Colonic mucosa (tissue), 4 donors: Measurements from ENCODE around the gene SH3PXD2A. TPM values are rescaled to one million over a fixed set of nuclear protein-coding genes. Genes with fewer than 3 reads are reported as not detected.
A peak's percentile ranks its signal among the peaks of the same experiment; 100 is the strongest.

Source experiments
- DNase-seq: peaks from one replicate; pipeline ENCODE4 v3.0.0-alpha.2; 2020
- H3K27ac ChIP-seq: fragments of 200-600 bp; one replicate; pipeline ENCODE4 v1.8.0; 2021
- H3K27me3 ChIP-seq: fragments of 200-600 bp; one replicate; pipeline ENCODE4 v1.8.0; 2021
- H3K36me3 ChIP-seq: fragments of 200-600 bp; one replicate; pipeline ENCODE4 v1.8.0; 2021
- H3K4me1 ChIP-seq: fragments of 200-600 bp; one replicate; pipeline ENCODE4 v1.8.0; 2021; ENCODE audit warnings: mild to moderate bottlenecking
- H3K4me3 ChIP-seq: fragments of 200-600 bp; one replicate; pipeline ENCODE4 v1.8.0; 2021
- H3K9ac ChIP-seq, 2 donors: one replicate each; pipeline ENCODE4 v1.7.0; 2013; ENCODE audit warnings: control low read depth in 2 of 2, low read depth in 2 of 2, low read length in 2 of 2
- H3K9me3 ChIP-seq: fragments of 200-600 bp; one replicate; pipeline ENCODE4 v1.8.0; 2021
- CTCF ChIP-seq: fragments of 200-600 bp; IDR thresholded peaks from one replicate; pipeline ENCODE4 v1.8.0; 2022; ENCODE audit warnings: antibody characterized with exemption, mild to moderate bottlenecking
- intact Hi-C: fragments of 100-400 bp; cut with DNase I; formaldehyde crosslinking; loops from one replicate; pipeline ENCODE4 v1.14.1; 2022
- total RNA-seq, 2 donors: library from RNA; stranded (reverse); fragmentation: NEBNext Ultra II Directional in 1 of 2; extraction: Animal tissue kit (Norgen Biotek cat#: 25700) in 1 of 2; gene quantifications; one replicate each; pipeline ENCODE4 v1.2.1, GENCODE V29; 2021
- donor health status: healthy.
- donor health status: DM: no; HTN: no; CAD: no.
- donor health status: DM: no; HTN: no; CAD: no.

SH3PXD2A gene
- total RNA-seq, 2 donors from 2014 or later, result 37.5 to 40.8 TPM

GRCh38 chr10:103555712-103556111 is 299.7 kb downstream of the SH3PXD2A start:
- TF ChIP-seq CTCF, result no peak
- H3K4me3 ChIP-seq, result peak overlapping the region; percentile 41
- DNase-seq, result no peak
- H3K4me1 ChIP-seq, result no peaks in the 10 kb centered on the region
- H3K9me3 ChIP-seq, result no peaks in the 10 kb centered on the region
- no peaks in the 10 kb centered on the region for H3K27me3 ChIP-seq
- intact Hi-C loops, result no loop called here
- H3K9ac ChIP-seq, result peak overlapping the region; percentile 48 to 72
- no peak overlapping the region for H3K27ac ChIP-seq
- no peaks in the 10 kb centered on the region for H3K36me3 ChIP-seq

- Histone ChIP-seq H3K4me1 (no peaks in the 10 kb centered on the region), H3K27me3 (no peaks in the 10 kb centered on the region), H3K27ac (no peak overlapping the region), H3K9me3 (no peaks in the 10 kb centered on the region), H3K4me3 (peak overlapping the region; percentile 41), H3K36me3 (no peaks in the 10 kb centered on the region), H3K9ac (peak overlapping the region; percentile 48 to 72)
- no peak for DNase-seq
- no peak for TF ChIP-seq CTCF
- intact Hi-C loops, result no loop called here
Observed at GRCh38 chr10:103555325-103555649, 300.1 kb downstream of the SH3PXD2A start.

GRCh38 chr10:103554488-103555324 is 300.7 kb downstream of the SH3PXD2A start:
- H3K4me1 ChIP-seq, result peaks cover under 1% of the 10 kb centered on the region
- H3K27ac ChIP-seq, result no peak overlapping the region

GRCh38 chr10:103553743-103554487 is 301.5 kb downstream of the SH3PXD2A start:
- H3K27me3 ChIP-seq, result no peaks in the 10 kb centered on the region
- H3K27ac ChIP-seq, result no peak overlapping the region
- no peaks in the 10 kb centered on the region for H3K36me3 ChIP-seq
- DNase-seq, result no peak
- intact Hi-C loops, result no loop called here
- no peaks in the 10 kb centered on the region for H3K9me3 ChIP-seq
- TF ChIP-seq CTCF, result no peak
- peaks cover 6% of the 10 kb centered on the region for H3K4me1 ChIP-seq
- no peak overlapping the region for H3K9ac ChIP-seq
- no peak overlapping the region for H3K4me3 ChIP-seq

More at GRCh38 chr10:103554488-103555324, 300.7 kb downstream of the SH3PXD2A start:
- no peaks in the 10 kb centered on the region for H3K27me3 ChIP-seq
- H3K9me3 ChIP-seq, result no peaks in the 10 kb centered on the region
- H3K36me3 ChIP-seq, result no peaks in the 10 kb centered on the region
- peak overlapping the region; percentile 41 for H3K4me3 ChIP-seq
- TF ChIP-seq CTCF, result no peak
- intact Hi-C loops, result no loop called here
- no peak overlapping the region for H3K9ac ChIP-seq
- peak; percentile 73 for DNase-seq

- no peak for DNase-seq
- H3K27ac ChIP-seq, result no peak overlapping the region
- peaks cover 6% of the 10 kb centered on the region for H3K4me1 ChIP-seq
- H3K9me3 ChIP-seq, result no peaks in the 10 kb centered on the region
- intact Hi-C loops, result no loop called here
- TF ChIP-seq CTCF, result no peak
- no peaks in the 10 kb centered on the region for H3K36me3 ChIP-seq
- no peaks in the 10 kb centered on the region for H3K27me3 ChIP-seq
- H3K4me3 ChIP-seq, result no peak overlapping the region
- H3K9ac ChIP-seq, result no peak overlapping the region
Observed at GRCh38 chr10:103552856-103553742, 302.3 kb downstream of the SH3PXD2A start.
